Osteoblast (primary cell): ENCODE results near the gene MRS2. TPM values are rescaled to one million over a fixed set of nuclear protein-coding genes. Genes with fewer than 3 reads are reported as not detected.

Source experiments
- DNase-seq: peaks from one replicate; pipeline ENCODE4 v3.0.0; 2011; ENCODE audit warnings: low spot score, mixed read lengths; ENCODE audit not compliant: insufficient read length; ENCODE audit errors: missing footprints
- H2AFZ ChIP-seq: 2 replicates; pipeline ENCODE4 v1.6.0; 2011; ENCODE audit warnings: mild to moderate bottlenecking, low read length
- H3K27ac ChIP-seq: 2 replicates; pipeline ENCODE4 v1.5.1; 2011; ENCODE audit warnings: mild to moderate bottlenecking, low read depth, low read length, moderate library complexity
- H3K27me3 ChIP-seq: 2 replicates; pipeline ENCODE4 v1.6.0; 2012; ENCODE audit warnings: mild to moderate bottlenecking, control low read depth, inconsistent platforms, low read length, moderate library complexity; ENCODE audit not compliant: insufficient read depth
- H3K36me3 ChIP-seq: 2 replicates; pipeline ENCODE4 v1.5.1; 2011; ENCODE audit warnings: mild to moderate bottlenecking, low read length, control low read depth, moderate library complexity; ENCODE audit not compliant: insufficient read depth
- H3K4me1 ChIP-seq: 2 replicates; pipeline ENCODE4 v1.5.1; 2011; ENCODE audit warnings: mild to moderate bottlenecking, low read length, control low read depth, moderate library complexity; ENCODE audit not compliant: insufficient read depth
- H3K4me2 ChIP-seq: 2 replicates; pipeline ENCODE4 v1.6.0; 2011; ENCODE audit warnings: mild to moderate bottlenecking, low read length; ENCODE audit not compliant: insufficient read depth
- H3K4me3 ChIP-seq: fragments of 200-600 bp; sonication (generic); 3 replicates; pipeline ENCODE4 v1.5.1; 2012; ENCODE audit warnings: mild to moderate bottlenecking, low read length, inconsistent platforms; ENCODE audit not compliant: insufficient read depth
- H3K79me2 ChIP-seq: 2 replicates; pipeline ENCODE4 v1.6.0; 2012; ENCODE audit warnings: mild to moderate bottlenecking, low read length, control low read depth, inconsistent platforms; ENCODE audit not compliant: insufficient read depth
- H3K9me3 ChIP-seq: 2 replicates; pipeline ENCODE4 v1.5.1; 2011; ENCODE audit warnings: low read depth, low read length, control low read depth
- H4K20me1 ChIP-seq: 2 replicates; pipeline ENCODE4 v1.6.0; 2012; ENCODE audit warnings: mild to moderate bottlenecking, low read length, control low read depth; ENCODE audit not compliant: insufficient read depth
- total RNA-seq: library from RNA; depleted of rRNA; stranded (reverse); fragments of >200 nt; gene quantifications from 2 replicates; pipeline ENCODE4 v1.2.3, GENCODE V29; 2012
- TF ChIP-seq, protein P1 (sequence below): IDR thresholded peaks from 2 replicates; pipeline ENCODE4 v1.5.1; 2011; ENCODE audit warnings: mild to moderate bottlenecking, low read depth, low read length, moderate library complexity; ENCODE audit errors: extremely low read depth

Gene MRS2
- total RNA-seq, 1 donor, result 23.5 TPM

DNA sequence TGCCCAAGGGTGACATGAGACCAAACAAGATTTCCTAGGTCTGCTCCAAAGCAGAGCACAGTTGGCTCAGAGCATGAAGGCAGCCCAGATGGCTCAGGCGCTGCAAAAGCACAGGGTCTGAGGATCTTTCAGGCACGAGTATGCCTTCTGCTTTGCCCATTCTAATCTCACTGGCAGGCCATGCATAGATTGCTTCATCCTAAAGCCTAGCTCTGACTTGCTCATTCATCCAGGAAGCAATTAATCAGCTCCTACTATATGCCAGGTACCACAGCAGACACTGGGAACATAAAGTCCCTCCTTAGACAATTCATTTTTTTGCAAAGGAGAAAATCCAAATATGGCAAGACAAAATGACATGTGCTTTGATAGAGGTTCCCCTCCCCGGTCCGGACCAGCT lies 55.4 kb downstream of the MRS2 start:
- Histone ChIP-seq H3K4me3 (no peak overlapping the region), H3K4me1 (no peaks in the 10 kb centered on the region), H3K27ac (no peak overlapping the region), H3K27me3 (no peaks in the 10 kb centered on the region), H4K20me1 (no peaks in the 10 kb centered on the region), H3K36me3 (no peaks in the 10 kb centered on the region), H3K79me2 (no peaks in the 10 kb centered on the region), H2AFZ (no peak overlapping the region), H3K9me3 (no peaks in the 10 kb centered on the region), H3K4me2 (no peak overlapping the region)
- TF ChIP-seq, protein P1, sequence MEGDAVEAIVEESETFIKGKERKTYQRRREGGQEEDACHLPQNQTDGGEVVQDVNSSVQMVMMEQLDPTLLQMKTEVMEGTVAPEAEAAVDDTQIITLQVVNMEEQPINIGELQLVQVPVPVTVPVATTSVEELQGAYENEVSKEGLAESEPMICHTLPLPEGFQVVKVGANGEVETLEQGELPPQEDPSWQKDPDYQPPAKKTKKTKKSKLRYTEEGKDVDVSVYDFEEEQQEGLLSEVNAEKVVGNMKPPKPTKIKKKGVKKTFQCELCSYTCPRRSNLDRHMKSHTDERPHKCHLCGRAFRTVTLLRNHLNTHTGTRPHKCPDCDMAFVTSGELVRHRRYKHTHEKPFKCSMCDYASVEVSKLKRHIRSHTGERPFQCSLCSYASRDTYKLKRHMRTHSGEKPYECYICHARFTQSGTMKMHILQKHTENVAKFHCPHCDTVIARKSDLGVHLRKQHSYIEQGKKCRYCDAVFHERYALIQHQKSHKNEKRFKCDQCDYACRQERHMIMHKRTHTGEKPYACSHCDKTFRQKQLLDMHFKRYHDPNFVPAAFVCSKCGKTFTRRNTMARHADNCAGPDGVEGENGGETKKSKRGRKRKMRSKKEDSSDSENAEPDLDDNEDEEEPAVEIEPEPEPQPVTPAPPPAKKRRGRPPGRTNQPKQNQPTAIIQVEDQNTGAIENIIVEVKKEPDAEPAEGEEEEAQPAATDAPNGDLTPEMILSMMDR, result no peak
- no peak for DNase-seq

DNA sequence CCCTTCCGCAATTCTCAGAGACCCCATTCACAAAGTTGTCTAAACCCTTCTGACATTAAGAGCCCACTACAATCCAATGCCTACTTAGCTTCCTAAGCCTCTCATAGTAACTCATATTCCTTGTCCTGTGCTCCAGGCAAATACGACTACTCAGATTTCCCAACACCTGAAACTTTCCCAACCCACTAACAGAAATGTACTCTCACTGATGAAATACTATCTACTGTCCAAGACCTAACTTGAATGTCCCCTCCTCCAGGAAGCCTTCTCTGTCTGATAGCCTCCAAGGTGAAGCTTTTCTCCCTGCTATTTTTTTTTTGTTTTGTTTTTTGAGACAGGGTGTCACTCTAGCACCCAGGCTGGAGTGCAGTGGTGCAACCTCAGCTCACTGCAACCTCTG lies 56.2 kb downstream of the MRS2 start:
- no peak overlapping the region for H3K4me3 ChIP-seq
- no peaks in the 10 kb centered on the region for H3K36me3 ChIP-seq
- peak; percentile 23 for DNase-seq
- no peak overlapping the region for H2AFZ ChIP-seq
- TF ChIP-seq, protein P1, result no peak
- H3K27me3 ChIP-seq, result no peaks in the 10 kb centered on the region
- no peaks in the 10 kb centered on the region for H3K79me2 ChIP-seq
- no peaks in the 10 kb centered on the region for H3K4me1 ChIP-seq
- no peaks in the 10 kb centered on the region for H3K9me3 ChIP-seq
- H3K27ac ChIP-seq, result no peak overlapping the region
- H4K20me1 ChIP-seq, result no peaks in the 10 kb centered on the region
- no peak overlapping the region for H3K4me2 ChIP-seq

DNA sequence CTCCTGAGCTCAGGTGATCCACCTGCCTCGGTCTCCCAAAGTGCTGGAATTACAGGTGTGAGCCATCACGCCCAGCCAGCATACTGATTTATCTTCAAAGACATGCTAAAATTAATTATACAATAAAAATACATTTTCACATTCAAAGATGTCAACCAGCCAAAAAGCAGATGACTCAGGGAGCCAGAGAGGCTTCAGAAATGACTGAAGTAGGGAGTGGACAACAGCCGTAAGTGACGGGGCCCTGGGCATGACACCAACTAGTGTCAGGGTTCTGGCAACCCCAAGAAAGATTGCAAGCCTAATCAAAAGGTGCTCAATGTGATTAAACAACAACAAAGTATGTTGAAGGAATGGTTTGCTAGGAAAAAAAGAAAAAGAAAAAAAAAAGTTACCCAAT lies 58.2 kb downstream of the MRS2 start:
- Histone ChIP-seq H3K27me3 (no peaks in the 10 kb centered on the region), H3K36me3 (no peaks in the 10 kb centered on the region)

GRCh38 chr6:24464253-24465038 lies 61.7 kb downstream of the MRS2 start:
- Histone ChIP-seq H3K79me2 (no peaks in the 10 kb centered on the region), H4K20me1 (no peaks in the 10 kb centered on the region), H3K27ac (no peak overlapping the region), H3K27me3 (no peaks in the 10 kb centered on the region), H3K9me3 (no peaks in the 10 kb centered on the region), H3K4me1 (no peaks in the 10 kb centered on the region), H3K4me2 (no peak overlapping the region), H3K4me3 (no peak overlapping the region), H3K36me3 (no peaks in the 10 kb centered on the region), H2AFZ (no peak overlapping the region)
- TF ChIP-seq, protein P1, result no peak
- no peak for DNase-seq

More for the DNA sequence above, 58.2 kb downstream of the MRS2 start:
- no peak overlapping the region for H3K4me2 ChIP-seq
- TF ChIP-seq, protein P1, result no peak
- no peaks in the 10 kb centered on the region for H3K4me1 ChIP-seq
- no peak overlapping the region for H3K4me3 ChIP-seq
- H3K27ac ChIP-seq, result no peak overlapping the region
- no peaks in the 10 kb centered on the region for H4K20me1 ChIP-seq
- no peaks in the 10 kb centered on the region for H3K79me2 ChIP-seq
- no peak overlapping the region for H2AFZ ChIP-seq
- no peaks in the 10 kb centered on the region for H3K9me3 ChIP-seq
- DNase-seq, result no peak
